Endothelial cell (in vitro differentiated cells): ENCODE measurements around the gene ETV6. TPM values are rescaled to one million over a fixed set of nuclear protein-coding genes. Genes with fewer than 3 reads are reported as not detected.

ENCODE experiments used
- DNase-seq: peaks from one replicate; pipeline ENCODE4 v3.0.0; 2021; ENCODE audit warnings: low spot score
- H3K27ac Mint-ChIP-seq: one replicate; pipeline ENCODE4 v1.8.0; 2021; ENCODE audit warnings: mixed read lengths, inconsistent platforms; ENCODE audit not compliant: unreplicated experiment
- H3K27me3 Mint-ChIP-seq: one replicate; pipeline ENCODE4 v1.8.0; 2021; ENCODE audit warnings: mild to moderate bottlenecking, moderate library complexity, mixed read lengths, inconsistent platforms; ENCODE audit not compliant: unreplicated experiment
- H3K36me3 Mint-ChIP-seq: one replicate; pipeline ENCODE4 v1.8.0; 2021; ENCODE audit warnings: mild to moderate bottlenecking, low read depth, mixed read lengths, inconsistent platforms; ENCODE audit not compliant: unreplicated experiment
- H3K4me1 Mint-ChIP-seq: one replicate; pipeline ENCODE4 v1.8.0; 2021; ENCODE audit warnings: mild to moderate bottlenecking, mixed read lengths, inconsistent platforms; ENCODE audit not compliant: unreplicated experiment
- H3K4me3 Mint-ChIP-seq: one replicate; pipeline ENCODE4 v1.8.0; 2021; ENCODE audit warnings: mild to moderate bottlenecking, mixed read lengths, inconsistent platforms; ENCODE audit not compliant: unreplicated experiment
- H3K9me3 Mint-ChIP-seq: one replicate; pipeline ENCODE4 v1.8.0; 2021; ENCODE audit warnings: mixed read lengths, inconsistent platforms; ENCODE audit not compliant: unreplicated experiment
- CTCF ChIP-seq: fragments of 200-600 bp; sonication (generic); IDR thresholded peaks from one replicate; pipeline ENCODE4 v1.5.0; 2021; ENCODE audit warnings: antibody characterized with exemption; ENCODE audit not compliant: unreplicated experiment
- total RNA-seq: library from RNA; stranded (reverse); fragmentation: NEBNext Ultra II Directional; extraction: Animal tissue kit (Norgen Biotek cat#: 25700); gene quantifications from one replicate; pipeline ENCODE4 v1.2.1, GENCODE V29; 2021; ENCODE audit not compliant: unreplicated experiment

Gene ETV6
- total RNA-seq, 1 donor from 2014 or later, result 98.7 TPM

GRCh38 chr12:11901701-11902524 is 252.4 kb downstream of the ETV6 start:
- Mint-ChIP-seq H3K4me1 (peaks cover 5% of the 10 kb centered on the region), H3K27me3 (peaks cover 2% of the 10 kb centered on the region), H3K4me3 (no peak overlapping the region), H3K36me3 (peaks cover 7% of the 10 kb centered on the region), H3K9me3 (no peaks in the 10 kb centered on the region), H3K27ac (no peak overlapping the region)
- TF ChIP-seq CTCF, result no peak
- no peak for DNase-seq

GRCh38 chr12:11902525-11902875 is 253.0 kb downstream of the ETV6 start:
- H3K36me3 Mint-ChIP-seq, result peaks cover 3% of the 10 kb centered on the region
- TF ChIP-seq CTCF, result no peak
- no peak overlapping the region for H3K27ac Mint-ChIP-seq
- peaks cover 2% of the 10 kb centered on the region for H3K4me1 Mint-ChIP-seq
- peaks cover 2% of the 10 kb centered on the region for H3K27me3 Mint-ChIP-seq
- H3K4me3 Mint-ChIP-seq, result no peak overlapping the region
- DNase-seq, result no peak
- no peaks in the 10 kb centered on the region for H3K9me3 Mint-ChIP-seq

GRCh38 chr12:11904124-11904523 is 254.7 kb downstream of the ETV6 start:
- Mint-ChIP-seq H3K36me3 (peaks cover 7% of the 10 kb centered on the region), H3K4me1 (peaks cover 2% of the 10 kb centered on the region), H3K9me3 (peaks cover 7% of the 10 kb centered on the region), H3K4me3 (no peak overlapping the region), H3K27ac (no peak overlapping the region), H3K27me3 (peaks cover 2% of the 10 kb centered on the region)
- no peak for TF ChIP-seq CTCF
- no peak for DNase-seq

GRCh38 chr12:11905534-11905933 is 256.1 kb downstream of the ETV6 start:
- no peak for DNase-seq
- Mint-ChIP-seq H3K36me3 (peaks cover 7% of the 10 kb centered on the region), H3K27me3 (peaks cover 2% of the 10 kb centered on the region), H3K9me3 (peaks cover 9% of the 10 kb centered on the region), H3K4me3 (no peak overlapping the region), H3K4me1 (peaks cover 2% of the 10 kb centered on the region), H3K27ac (no peak overlapping the region)
- no peak for TF ChIP-seq CTCF

- H3K9me3 Mint-ChIP-seq, result peaks cover 9% of the 10 kb centered on the region
- DNase-seq, result no peak
- no peak for TF ChIP-seq CTCF
- H3K36me3 Mint-ChIP-seq, result peaks cover 7% of the 10 kb centered on the region
- H3K4me3 Mint-ChIP-seq, result no peak overlapping the region
- peaks cover 2% of the 10 kb centered on the region for H3K4me1 Mint-ChIP-seq
- no peak overlapping the region for H3K27ac Mint-ChIP-seq
- peaks cover 2% of the 10 kb centered on the region for H3K27me3 Mint-ChIP-seq
Observed at GRCh38 chr12:11906286-11906935, 256.9 kb downstream of the ETV6 start.
